ENCODE measurements around the gene PPP1R1A.

- TF ChIP-seq CTCF (conservative IDR thresholded peaks at IDR 0.05; ENCODE audit: low read depth in 2 of 2) (no peak), EZH2 (IDR thresholded peaks at IDR 0.05; ENCODE audit: low read depth, unreplicated experiment) (no peak), EZH2phosphoT487 (IDR thresholded peaks at IDR 0.05; ENCODE audit: unreplicated experiment) (no peak), POLR2AphosphoS5 (IDR thresholded peaks at IDR 0.05; ENCODE audit: low read depth) (no peak), REST (IDR thresholded peaks at IDR 0.05; ENCODE audit: unreplicated experiment) (no peak), JUNB (IDR thresholded peaks at IDR 0.05; ENCODE audit: unreplicated experiment) (no peak), ETS1 (IDR thresholded peaks at IDR 0.05) (no peak)
These were observed 3.9 kb upstream of the PPP1R1A start for GRCh38 chr12:54592316-54592715.
